GM18507 (cell line): ENCODE data around the gene ZNF100.
"Not testable (repeated sequence)": the region's sequence is repeated elsewhere in the genome, so short reads cannot be mapped to it uniquely, and the experiment has no call there.

Experiments used
- DNase-seq: peaks from one replicate; pipeline ENCODE4 v3.0.0; 2011; ENCODE audit warnings: low read depth; ENCODE audit not compliant: insufficient read length; ENCODE audit errors: extremely low spot score
- FAIRE-seq: peaks from 2 replicates; lab custom pipeline; 2011; peaks lifted over from hg19 to GRCh38; lab: Jason Lieb, UNC

ZNF100 gene

GRCh38 chr19:21767065-21767800 lies at the start of gene ZNF100:
TSS of gene ZNF100 (minus strand) at chr19:21767579. CDS start at chr19:21767429, 150 bp downstream.
- peak; percentile 94 for FAIRE-seq

GRCh38 chr19:21812448-21812847 lies 45.1 kb upstream of the ZNF100 start:
- DNase-seq (no peak), FAIRE-seq (no peak)

More at GRCh38 chr19:21767065-21767800, at the start of gene ZNF100:
- DNase-seq: peak; percentile 37

- DNase-seq, FAIRE-seq: not testable (repeated sequence)
Measured at GRCh38 chr19:21808400-21809000, 41.1 kb upstream of the ZNF100 start.

GRCh38 chr19:21789466-21790085 lies 22.2 kb upstream of the ZNF100 start:
- no peak for DNase-seq
- no peak for FAIRE-seq

GRCh38 chr19:21786936-21787335 lies 19.6 kb upstream of the ZNF100 start:
- no peak for DNase-seq
- FAIRE-seq: no peak

GRCh38 chr19:21775792-21776191 lies 8.4 kb upstream of the ZNF100 start:
- DNase-seq, FAIRE-seq: not testable (repeated sequence)

- not testable (repeated sequence) for FAIRE-seq, DNase-seq
Measured at GRCh38 chr19:21766705-21767064, 694 bp downstream of the ZNF100 start.

GRCh38 chr19:21765151-21765550 lies 2.2 kb downstream of the ZNF100 start:
- FAIRE-seq (no peak), DNase-seq (no peak)

GRCh38 chr19:21761547-21761946 lies 5.8 kb downstream of the ZNF100 start:
- peak; percentile 15 for FAIRE-seq
- not testable (repeated sequence) for DNase-seq

GRCh38 chr19:21758296-21758695 lies 9.1 kb downstream of the ZNF100 start:
- no peak for FAIRE-seq

GRCh38 chr19:21755555-21755954 lies 11.8 kb downstream of the ZNF100 start:
- FAIRE-seq: not testable (repeated sequence)

More at GRCh38 chr19:21758296-21758695, 9.1 kb downstream of the ZNF100 start:
- DNase-seq: no peak

GRCh38 chr19:21751384-21751783 lies 16.0 kb downstream of the ZNF100 start:
- no peak for DNase-seq
- no peak for FAIRE-seq

More at GRCh38 chr19:21755555-21755954, 11.8 kb downstream of the ZNF100 start:
- DNase-seq: not testable (repeated sequence)

GRCh38 chr19:21750586-21751128 lies 16.7 kb downstream of the ZNF100 start:
- DNase-seq (no peak), FAIRE-seq (no peak)

GRCh38 chr19:21749090-21749489 lies 18.3 kb downstream of the ZNF100 start:
- DNase-seq (no peak), FAIRE-seq (no peak)

GRCh38 chr19:21748088-21748487 lies 19.3 kb downstream of the ZNF100 start:
- DNase-seq (no peak), FAIRE-seq (no peak)

- DNase-seq (no peak), FAIRE-seq (no peak)
Measured at GRCh38 chr19:21740559-21740958, 26.8 kb downstream of the ZNF100 start.

GRCh38 chr19:21726942-21727747 lies 40.2 kb downstream of the ZNF100 start:
- not testable (repeated sequence) for FAIRE-seq, DNase-seq

GRCh38 chr19:21713761-21714160 lies 53.6 kb downstream of the ZNF100 start:
- DNase-seq (no peak), FAIRE-seq (no peak)

GRCh38 chr19:21709464-21709863 lies 57.9 kb downstream of the ZNF100 start:
- no peak for FAIRE-seq

More at GRCh38 chr19:21709464-21709863, 57.9 kb downstream of the ZNF100 start:
- no peak for DNase-seq
